ENCODE results near the gene PFKFB2. TPM values are rescaled to one million over a fixed set of nuclear protein-coding genes. Genes with fewer than 3 reads are reported as not detected.

The PFKFB2 gene
- total and polyA plus RNA-seq, 2 of the 8 experiments (the other 6 are each of a cell fraction or from before 2014, with no cell fraction given) = 6.7 to 19.1 TPM

GRCh38 chr1:207048041-207048440 lies 5.0 kb upstream of the PFKFB2 start (continued):
- TF ChIP-seq CHD7 (IDR thresholded peaks at IDR 0.05; ENCODE audit: insufficient replicate concordance, low read length) = no peak

All from H1 (cell line).